Peyer's patch (tissue), 4 donors: ENCODE measurements around the gene MLLT11.

ENCODE experiments used
- CTCF ChIP-seq, 6 experiments: fragments of 450-650 bp in 4 of 6; fragments of 200-600 bp in 2 of 6; sonication (generic) in 1 of 6; IDR thresholded peaks; one replicate each; pipeline ENCODE4 v1.5.1; 2017 to 2019; ENCODE audit warnings: antibody characterized with exemption in 6 of 6, mild to moderate bottlenecking in 3 of 6, moderate library complexity in 1 of 6
- POLR2A ChIP-seq, 2 donors: fragments of 450-650 bp; IDR thresholded peaks; one replicate each; pipeline ENCODE4 v1.5.1; 2017; ENCODE audit warnings: antibody characterized with exemption in 2 of 2, mild to moderate bottlenecking in 2 of 2, moderate library complexity in 2 of 2

- no peak for TF ChIP-seq CTCF (IDR thresholded peaks at IDR 0.05)
- no peak for TF ChIP-seq POLR2A (IDR thresholded peaks at IDR 0.05)
These were observed 7.0 kb downstream of the MLLT11 start for GRCh38 chr1:151067185-151067584.
